Limb (tissue), 2 donors: ENCODE measurements around the gene SARNP.

Source experiments
- DNase-seq, 2 donors: peaks; one replicate each; pipeline ENCODE4 v3.0.0-alpha.2; 2016; ENCODE audit errors: extremely low spot score in 2 of 2

The SARNP gene

GRCh38 chr12:55743406-55744339 is 73.9 kb downstream of the SARNP start:
- DNase-seq, result peak; percentile 52 to 53

- DNase-seq, result peak; percentile 88 to 91
Observed at GRCh38 chr12:55742719-55743405, 74.7 kb downstream of the SARNP start, which contains the start of gene GDF11. Gene GDF11, plus strand, starts transcription at chr12:55743122. Its CDS starts 195 bp downstream, at chr12:55743317.

- DNase-seq, result peak in 1 of 2 donors; percentile 51
Observed at GRCh38 chr12:55741931-55742680, 75.4 kb downstream of the SARNP start.

GRCh38 chr12:55739025-55739378 is 78.5 kb downstream of the SARNP start:
- no peak for DNase-seq

- peak; percentile 89 to 92 for DNase-seq
Observed at GRCh38 chr12:55738123-55739024, 79.2 kb downstream of the SARNP start.

GRCh38 chr12:55737581-55738122 is 79.9 kb downstream of the SARNP start:
- DNase-seq, result peak in 1 of 2 donors; percentile 64

GRCh38 chr12:55736780-55737580 is 80.5 kb downstream of the SARNP start:
- peak in 1 of 2 donors; percentile 73 for DNase-seq

- no peak for DNase-seq
Observed at GRCh38 chr12:55736076-55736475, 81.4 kb downstream of the SARNP start.

- DNase-seq, result no peak
Observed at GRCh38 chr12:55734595-55734994, 82.9 kb downstream of the SARNP start.

GRCh38 chr12:55733858-55734257 is 83.7 kb downstream of the SARNP start:
- DNase-seq, result no peak

GRCh38 chr12:55733021-55733555 is 84.4 kb downstream of the SARNP start:
- no peak for DNase-seq

- no peak for DNase-seq
Observed at GRCh38 chr12:55732288-55732687, 85.2 kb downstream of the SARNP start.

- peak; percentile 67 to 78 for DNase-seq
Observed at GRCh38 chr12:55729819-55730818, 87.4 kb downstream of the SARNP start.

GRCh38 chr12:55728939-55729818 is 88.3 kb downstream of the SARNP start, which contains the start of gene CD63:
Gene CD63, minus strand, starts transcription at chr12:55729009. Its CDS starts 668 bp downstream, at chr12:55728341.
- DNase-seq, result peak; percentile 93 to 94

GRCh38 chr12:55728186-55728938 is 89.2 kb downstream of the SARNP start:
- peak in 1 of 2 donors; percentile 88 for DNase-seq

GRCh38 chr12:55727643-55728185 is 89.8 kb downstream of the SARNP start:
- DNase-seq, result no peak
